DOHH2 (cell line): Measurements from ENCODE around the gene DPAGT1.

ENCODE experiments used
- H3F3A ChIP-seq: fragments of 200-600 bp; sonication (generic), shearing (Covaris generic); 2 replicates; pipeline ENCODE4 v1.6.0; 2016; ENCODE audit warnings: antibody characterized with exemption, mild to moderate bottlenecking; ENCODE audit not compliant: control insufficient read depth, insufficient read depth
- H3K27ac ChIP-seq: fragments of 200-600 bp; sonication (generic); 2 replicates; pipeline ENCODE4 v1.5.1; 2014; ENCODE audit warnings: low read depth, mild to moderate bottlenecking, low read length, moderate library complexity
- H3K27me3 ChIP-seq: fragments of 200-600 bp; sonication (generic); 2 replicates; pipeline ENCODE4 v1.6.1; 2014; ENCODE audit warnings: mild to moderate bottlenecking, low read length, mixed read lengths; ENCODE audit not compliant: control insufficient read depth
- H3K36me3 ChIP-seq: fragments of 200-600 bp; sonication (generic); 2 replicates; pipeline ENCODE4 v1.6.1; 2014; ENCODE audit warnings: mild to moderate bottlenecking, low read length, moderate library complexity, mixed read lengths; ENCODE audit not compliant: control insufficient read depth
- H3K4me1 ChIP-seq: fragments of 200-600 bp; sonication (generic); 2 replicates; pipeline ENCODE4 v1.6.1; 2014; ENCODE audit warnings: mild to moderate bottlenecking, low read length, mixed read lengths; ENCODE audit not compliant: control insufficient read depth
- H3K4me2 ChIP-seq: fragments of 200-600 bp; sonication (generic); 2 replicates; pipeline ENCODE4 v1.6.0; 2014; ENCODE audit warnings: mild to moderate bottlenecking, low read length, moderate library complexity
- H3K4me3 ChIP-seq: fragments of 200-600 bp; sonication (generic); 2 replicates; pipeline ENCODE4 v1.5.1; 2014; ENCODE audit warnings: mild to moderate bottlenecking, low read length, mixed read lengths
- H3K79me2 ChIP-seq: fragments of 200-600 bp; sonication (generic); 2 replicates; pipeline ENCODE4 v1.6.1; 2014; ENCODE audit warnings: mild to moderate bottlenecking, low read length, mixed read lengths; ENCODE audit not compliant: control insufficient read depth
- H3K9me2 ChIP-seq: fragments of 200-600 bp; sonication (generic); replicated peaks from 2 replicates; pipeline ENCODE4 v1.6.1; 2014; ENCODE audit warnings: mild to moderate bottlenecking, low read length, mixed read lengths; ENCODE audit not compliant: control insufficient read depth
- H3K9me3 ChIP-seq: fragments of 200-600 bp; sonication (generic); 2 replicates; pipeline ENCODE4 v1.6.1; 2014; ENCODE audit warnings: antibody characterized with exemption, low read length, mixed read lengths; ENCODE audit not compliant: control insufficient read depth, insufficient read depth
- H4K20me1 ChIP-seq: fragments of 200-600 bp; sonication (generic); 2 replicates; pipeline ENCODE4 v1.6.0; 2014; ENCODE audit warnings: low read depth, mild to moderate bottlenecking, antibody characterized with exemption, low read length, moderate library complexity; ENCODE audit not compliant: control insufficient read depth, insufficient read depth
- EZH2phosphoT487 ChIP-seq: fragments of 200-600 bp; sonication (generic); IDR thresholded peaks from 2 replicates; pipeline ENCODE4 v1.6.1; 2017; ENCODE audit warnings: borderline replicate concordance, mild to moderate bottlenecking, antibody characterized with exemption, low read length, moderate library complexity, mixed read lengths
- TF ChIP-seq, protein P1 (sequence below): fragments of 200-600 bp; sonication (generic); IDR thresholded peaks from one replicate; pipeline ENCODE4 v1.5.1; 2014; ENCODE audit warnings: antibody characterized with exemption, mild to moderate bottlenecking, low read depth, low read length; ENCODE audit not compliant: poor library complexity, severe bottlenecking

Gene DPAGT1

DNA sequence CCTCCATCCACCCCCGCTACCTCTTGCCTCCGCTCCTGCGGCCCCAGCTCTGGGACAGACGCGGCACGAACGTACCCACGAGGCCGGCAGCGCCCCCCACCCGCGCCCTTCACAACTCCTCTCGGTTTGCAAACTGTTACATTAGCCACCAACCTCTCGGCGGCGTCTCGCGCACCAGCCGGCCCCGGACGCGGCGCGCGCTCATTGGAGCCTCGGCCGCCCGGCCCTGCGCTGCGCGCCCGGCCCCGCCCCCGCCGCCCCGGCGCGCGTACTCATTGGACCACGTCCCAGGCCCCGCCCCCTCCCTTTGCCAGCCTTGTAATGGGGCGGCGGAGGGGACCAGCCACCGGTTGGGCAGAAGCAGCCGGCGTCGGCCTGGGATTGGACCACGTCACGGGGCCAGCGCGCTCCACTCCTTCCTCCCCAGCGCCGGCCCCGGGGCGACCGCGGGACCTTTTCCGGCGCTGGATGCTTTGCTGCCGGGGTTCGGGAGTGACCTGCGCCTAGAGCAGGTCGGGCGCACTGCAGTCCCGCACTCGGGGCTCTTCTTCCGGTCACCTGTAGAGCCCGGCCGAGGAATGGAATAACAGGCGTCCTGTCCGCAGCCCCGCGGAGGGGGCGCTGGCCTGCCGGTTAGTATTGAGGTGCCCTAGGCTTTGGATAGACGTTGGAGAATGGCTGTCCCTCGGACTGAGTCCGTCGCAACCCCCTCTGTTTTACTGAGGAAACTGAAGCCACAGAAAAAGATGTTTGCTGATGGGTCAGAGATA, 44.5 kb downstream of the DPAGT1 start, which contains the start of gene HYOU1:
HYOU1 (minus strand) TSS at position 206 of the 770 bp plus-strand sequence. CDS start 1,045 bp downstream, outside the sequence.
- Histone ChIP-seq H3F3A (no peaks in the 10 kb centered on the region), H3K27ac (peak within 1 kb of the TSS; percentile 62), H3K79me2 (peaks cover 37% of the 10 kb centered on the region), H3K4me2 (peak within 1 kb of the TSS; percentile 92), H3K9me2 (no peaks in the 10 kb centered on the region), H3K9me3 (no peaks in the 10 kb centered on the region), H3K4me3 (peak within 1 kb of the TSS; percentile 97), H3K27me3 (no peaks in the 10 kb centered on the region), H3K36me3 (peaks cover 42% of the 10 kb centered on the region), H4K20me1 (peaks cover 8% of the 10 kb centered on the region; the same call in 1 of the 2 replicates), H3K4me1 (peaks cover 17% of the 10 kb centered on the region)
- TF ChIP-seq, protein P1, sequence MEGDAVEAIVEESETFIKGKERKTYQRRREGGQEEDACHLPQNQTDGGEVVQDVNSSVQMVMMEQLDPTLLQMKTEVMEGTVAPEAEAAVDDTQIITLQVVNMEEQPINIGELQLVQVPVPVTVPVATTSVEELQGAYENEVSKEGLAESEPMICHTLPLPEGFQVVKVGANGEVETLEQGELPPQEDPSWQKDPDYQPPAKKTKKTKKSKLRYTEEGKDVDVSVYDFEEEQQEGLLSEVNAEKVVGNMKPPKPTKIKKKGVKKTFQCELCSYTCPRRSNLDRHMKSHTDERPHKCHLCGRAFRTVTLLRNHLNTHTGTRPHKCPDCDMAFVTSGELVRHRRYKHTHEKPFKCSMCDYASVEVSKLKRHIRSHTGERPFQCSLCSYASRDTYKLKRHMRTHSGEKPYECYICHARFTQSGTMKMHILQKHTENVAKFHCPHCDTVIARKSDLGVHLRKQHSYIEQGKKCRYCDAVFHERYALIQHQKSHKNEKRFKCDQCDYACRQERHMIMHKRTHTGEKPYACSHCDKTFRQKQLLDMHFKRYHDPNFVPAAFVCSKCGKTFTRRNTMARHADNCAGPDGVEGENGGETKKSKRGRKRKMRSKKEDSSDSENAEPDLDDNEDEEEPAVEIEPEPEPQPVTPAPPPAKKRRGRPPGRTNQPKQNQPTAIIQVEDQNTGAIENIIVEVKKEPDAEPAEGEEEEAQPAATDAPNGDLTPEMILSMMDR: peak; percentile 50
- TF ChIP-seq EZH2phosphoT487: no peak

GRCh38 chr11:119056421-119056999, 45.1 kb downstream of the DPAGT1 start:
- no peaks in the 10 kb centered on the region for H3K9me2 ChIP-seq

GRCh38 chr11:119055901-119056300, 45.8 kb downstream of the DPAGT1 start:
- Histone ChIP-seq H3K9me2 (no peaks in the 10 kb centered on the region), H3K4me2 (peak overlapping the region; percentile 92), H3K36me3 (peaks cover 55% of the 10 kb centered on the region), H3K4me3 (peak overlapping the region; percentile 95), H3K27me3 (no peaks in the 10 kb centered on the region), H3F3A (no peaks in the 10 kb centered on the region), H3K9me3 (no peaks in the 10 kb centered on the region), H3K79me2 (peaks cover 37% of the 10 kb centered on the region), H3K27ac (peak overlapping the region; percentile 62), H4K20me1 (peaks cover 8% of the 10 kb centered on the region; the same call in 1 of the 2 replicates), H3K4me1 (peaks cover 17% of the 10 kb centered on the region)
- TF ChIP-seq EZH2phosphoT487: no peak
- TF ChIP-seq, protein P1: peak; percentile 47

More at GRCh38 chr11:119056421-119056999, 45.1 kb downstream of the DPAGT1 start:
- peaks cover 37% of the 10 kb centered on the region for H3K79me2 ChIP-seq
- TF ChIP-seq EZH2phosphoT487: no peak
- TF ChIP-seq, protein P1: no peak
- H3K36me3 ChIP-seq: peaks cover 49% of the 10 kb centered on the region
- H3K27ac ChIP-seq: peak overlapping the region; percentile 62
- H3K4me3 ChIP-seq: peak overlapping the region; percentile 95
- peaks cover 17% of the 10 kb centered on the region for H3K4me1 ChIP-seq
- no peaks in the 10 kb centered on the region for H3K27me3 ChIP-seq
- no peaks in the 10 kb centered on the region for H3K9me3 ChIP-seq
- peak overlapping the region; percentile 92 for H3K4me2 ChIP-seq
- H3F3A ChIP-seq: no peaks in the 10 kb centered on the region
- H4K20me1 ChIP-seq: peaks cover 8% of the 10 kb centered on the region; the same call in 1 of the 2 replicates
